Stimulated activated CD4-positive, alpha-beta T cell treated with anti-CD3 and anti-CD28 coated beads, Interleukin-12 subunit alpha, Interleukin-12 subunit beta, amount 100 ng/mL, for 24 hours (primary cell): ENCODE measurements around the gene NREP.
"Not testable (repeated sequence)": the region's sequence is repeated elsewhere in the genome, so short reads cannot be mapped to it uniquely, and the experiment has no call there.

Experiments
- DNase-seq, 2 experiments: peaks; one replicate each; pipeline ENCODE4 v3.0.0-alpha.2; 2020; ENCODE audit warnings: low read depth in 2 of 2

Gene NREP

DNA sequence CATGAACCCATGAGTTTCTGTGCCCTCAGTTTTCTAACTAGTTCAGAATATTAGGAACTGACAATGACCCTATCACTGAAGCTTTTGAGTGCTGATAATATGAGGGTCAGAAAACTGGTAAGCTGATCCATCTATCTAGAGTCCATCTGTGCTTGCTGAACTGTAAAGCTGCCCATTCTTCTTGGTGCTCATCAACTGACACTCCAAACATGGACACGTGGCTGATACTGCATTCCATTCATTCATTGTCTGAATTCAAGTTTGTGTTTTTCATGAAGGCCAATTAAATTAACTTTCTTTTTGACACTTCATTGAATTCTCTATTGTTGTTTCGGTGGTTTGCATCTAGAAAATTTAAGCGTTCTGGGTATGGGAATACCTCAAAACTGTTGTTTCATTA is 17.6 kb downstream of the NREP start:
- DNase-seq = no peak

- no peak for DNase-seq
These were observed 18.9 kb downstream of the NREP start for GRCh38 chr5:111738118-111738517.

DNA sequence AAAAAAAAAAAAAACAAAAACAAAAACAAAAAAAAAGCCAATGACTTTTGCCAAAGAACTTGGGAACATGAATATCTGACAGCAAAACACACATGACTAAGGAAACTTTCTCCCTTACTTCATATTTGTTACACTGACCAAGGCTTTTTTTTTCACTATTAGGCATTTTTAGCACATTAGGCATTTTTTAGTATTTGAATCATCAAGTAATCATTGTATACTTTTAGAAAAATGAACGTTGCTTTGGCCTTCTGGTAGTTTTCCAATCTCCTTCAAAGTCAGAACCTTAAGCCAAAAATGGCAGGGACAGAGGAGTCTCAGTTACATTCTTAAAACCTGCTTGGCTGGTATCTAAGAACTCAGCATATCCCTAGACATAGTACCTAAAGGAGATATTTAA is 19.3 kb downstream of the NREP start:
- no peak for DNase-seq

- DNase-seq = peak in 1 of 2 experiments; percentile 17
These were observed 21.3 kb downstream of the NREP start for GRCh38 chr5:111735583-111736270.

GRCh38 chr5:111734597-111734996 is 22.4 kb downstream of the NREP start:
- no peak for DNase-seq

DNA sequence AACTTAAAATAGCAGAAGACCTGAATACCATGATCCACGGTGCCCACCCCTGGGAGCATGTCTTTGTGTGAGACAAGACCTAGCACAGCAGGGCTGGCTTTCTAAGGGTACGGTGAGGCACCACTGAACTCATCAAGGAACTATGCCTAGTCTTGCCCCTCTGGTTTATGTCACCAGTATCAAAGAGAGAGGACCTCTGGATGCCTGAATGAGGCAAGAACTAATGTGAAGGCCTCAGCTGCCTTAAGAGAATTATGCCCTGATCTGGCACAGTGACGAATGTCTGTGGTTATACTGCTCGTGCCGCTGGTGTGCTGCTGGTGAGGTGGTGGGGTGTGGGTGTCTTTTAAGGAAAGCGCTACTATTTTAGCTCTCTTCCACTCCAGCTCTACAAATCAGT is 23.0 kb downstream of the NREP start:
- DNase-seq = no peak

GRCh38 chr5:111733571-111733970 is 23.4 kb downstream of the NREP start:
- no peak for DNase-seq

- no peak for DNase-seq
These were observed 25.4 kb downstream of the NREP start for GRCh38 chr5:111731638-111732037.

DNA sequence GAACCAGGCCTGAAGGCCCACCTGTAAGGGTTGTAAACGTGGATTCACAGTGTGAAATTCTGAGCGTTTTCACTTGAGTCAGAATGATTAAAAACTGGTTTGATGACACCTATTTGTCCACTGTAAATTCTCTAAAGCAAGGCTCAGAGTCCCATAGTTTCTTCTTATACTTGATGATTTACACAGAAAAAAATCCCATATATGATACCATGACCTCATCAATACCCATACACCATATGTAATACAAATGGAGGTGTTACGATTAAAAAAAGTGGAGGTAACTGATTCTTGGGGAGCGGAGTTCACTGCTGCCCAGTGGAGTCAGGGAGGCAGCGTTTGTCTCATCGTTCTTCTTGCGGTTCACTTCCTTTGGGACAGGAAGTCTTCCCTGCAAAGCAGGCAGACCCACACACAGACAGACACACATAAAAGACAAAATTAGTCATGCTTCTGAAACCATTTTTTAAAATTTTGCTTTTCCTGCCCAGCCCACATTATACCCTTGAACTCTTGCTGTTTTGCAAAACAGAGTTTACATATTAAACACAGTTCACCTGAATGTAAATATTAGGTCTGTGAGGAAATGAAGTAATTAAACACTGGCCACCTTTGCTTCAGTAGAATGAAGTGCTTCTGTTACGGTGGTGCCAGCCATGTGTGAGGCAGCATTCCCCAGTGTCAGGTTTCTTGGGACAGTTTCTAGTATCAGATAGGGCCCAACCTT is 26.2 kb downstream of the NREP start:
- DNase-seq = no peak

DNA sequence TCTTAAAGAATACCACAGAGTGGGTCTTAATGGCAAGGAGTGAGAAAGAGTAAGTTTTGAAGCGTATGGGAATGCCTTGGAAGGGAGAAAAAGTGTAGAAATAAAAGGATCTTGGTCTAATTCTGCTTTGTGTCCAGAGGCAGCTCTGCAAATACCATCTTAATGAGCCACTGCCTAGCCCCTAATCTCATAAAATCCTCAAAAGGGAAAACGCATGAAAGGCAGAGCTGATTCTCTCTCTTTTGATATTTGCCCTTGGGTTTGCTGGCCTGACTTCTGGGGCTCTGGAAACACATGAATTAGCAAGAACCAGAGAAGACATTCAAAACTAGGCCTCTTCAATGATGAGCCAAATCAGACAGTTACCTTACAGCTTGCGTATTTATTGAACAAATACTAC is 28.1 kb downstream of the NREP start:
- no peak for DNase-seq

DNA sequence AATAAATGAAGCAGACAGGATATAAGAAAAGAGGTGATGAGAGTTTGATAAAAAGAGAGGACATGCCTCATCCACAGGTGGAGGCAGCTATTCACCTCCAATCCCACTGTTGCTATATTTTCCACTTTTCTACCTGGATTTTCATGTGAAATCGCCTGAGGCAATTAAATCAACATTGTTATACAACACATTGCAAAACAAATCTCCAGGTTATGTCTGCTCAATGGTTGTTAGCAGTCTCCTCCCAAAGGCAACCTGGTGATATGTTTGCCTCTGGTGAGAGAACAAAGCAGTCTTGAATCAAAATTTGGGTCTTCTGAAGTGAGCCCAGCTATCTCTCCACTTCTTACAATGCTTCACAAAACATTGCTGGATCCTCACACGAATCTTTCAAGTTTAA is 30.0 kb downstream of the NREP start:
- no peak for DNase-seq

GRCh38 chr5:111722140-111722539 is 34.9 kb downstream of the NREP start:
- no peak for DNase-seq

DNA sequence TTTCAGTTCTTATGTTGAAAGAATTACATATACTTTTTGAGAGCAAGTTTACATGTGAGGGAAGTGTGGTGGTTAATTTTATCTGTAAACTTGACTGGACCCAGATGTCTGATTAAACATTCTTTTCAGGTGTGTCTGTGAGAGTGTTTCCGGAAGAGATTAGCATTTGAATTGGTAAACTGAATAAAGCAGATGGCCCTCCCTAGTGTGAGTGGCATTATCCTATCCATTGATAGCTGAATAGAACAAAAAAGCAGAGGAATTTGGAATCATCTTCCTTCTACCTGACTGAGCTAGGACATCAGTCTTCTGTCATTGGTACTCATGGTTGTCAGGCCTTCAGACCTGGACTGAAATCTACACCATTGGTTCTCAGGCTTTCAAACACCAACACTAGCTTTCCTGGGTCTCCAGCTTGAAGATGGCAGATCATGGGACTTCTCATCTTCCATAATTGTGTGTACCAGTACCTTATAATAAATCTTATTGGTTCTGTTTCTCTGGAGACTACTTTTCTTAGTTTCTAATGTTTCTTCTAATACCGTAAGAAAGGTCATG is 36.6 kb downstream of the NREP start:
- DNase-seq = no peak

- DNase-seq = no peak
These were observed 37.2 kb downstream of the NREP start for GRCh38 chr5:111719773-111720172.

DNA sequence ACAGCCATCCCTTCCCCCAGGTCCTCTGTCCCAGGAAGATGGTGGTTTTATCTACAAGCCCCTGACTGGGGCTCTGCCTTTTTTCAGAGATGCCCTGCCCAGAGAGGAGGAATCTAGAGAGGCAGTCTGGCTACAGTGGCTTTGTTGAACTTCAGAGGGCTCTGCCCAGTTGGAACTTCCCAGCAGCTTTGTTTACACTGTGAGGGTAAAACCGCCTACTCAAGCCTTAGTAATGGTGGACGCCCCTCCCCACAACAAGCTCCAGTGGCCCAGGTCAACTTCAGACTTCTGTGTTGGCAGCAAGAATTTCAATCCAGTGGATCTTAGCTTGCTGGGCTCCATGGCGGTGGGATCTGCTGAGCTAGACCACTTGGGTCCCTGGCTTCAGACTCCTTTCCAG is 40.2 kb downstream of the NREP start:
- not testable (repeated sequence) for DNase-seq

DNA sequence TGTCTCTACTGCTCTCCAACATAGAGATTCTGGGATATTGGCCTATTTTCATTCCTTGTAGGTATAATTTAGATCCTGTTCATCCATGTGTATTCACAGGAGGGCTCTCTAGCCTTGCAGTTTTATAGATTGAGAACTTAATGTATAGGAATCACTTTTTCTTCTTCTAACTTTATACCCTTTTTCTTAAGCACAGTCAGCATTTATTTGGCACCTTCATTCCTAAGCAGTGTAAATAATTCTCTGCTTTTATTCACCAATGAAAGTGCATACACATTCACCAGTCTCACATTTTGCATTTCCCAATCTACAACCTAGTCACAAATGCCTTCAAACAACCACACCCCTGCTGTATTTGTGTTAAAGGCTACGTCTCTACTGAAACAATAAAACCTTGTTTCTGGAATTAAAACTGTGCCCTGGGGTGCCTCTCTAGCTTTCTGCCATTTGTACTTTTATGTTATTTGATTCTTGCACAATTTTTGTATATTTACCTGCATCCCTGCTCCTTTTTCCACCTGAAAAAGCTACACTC is 49.3 kb downstream of the NREP start:
- no peak for DNase-seq

GRCh38 chr5:111706345-111706744 is 50.6 kb downstream of the NREP start:
- no peak for DNase-seq

DNA sequence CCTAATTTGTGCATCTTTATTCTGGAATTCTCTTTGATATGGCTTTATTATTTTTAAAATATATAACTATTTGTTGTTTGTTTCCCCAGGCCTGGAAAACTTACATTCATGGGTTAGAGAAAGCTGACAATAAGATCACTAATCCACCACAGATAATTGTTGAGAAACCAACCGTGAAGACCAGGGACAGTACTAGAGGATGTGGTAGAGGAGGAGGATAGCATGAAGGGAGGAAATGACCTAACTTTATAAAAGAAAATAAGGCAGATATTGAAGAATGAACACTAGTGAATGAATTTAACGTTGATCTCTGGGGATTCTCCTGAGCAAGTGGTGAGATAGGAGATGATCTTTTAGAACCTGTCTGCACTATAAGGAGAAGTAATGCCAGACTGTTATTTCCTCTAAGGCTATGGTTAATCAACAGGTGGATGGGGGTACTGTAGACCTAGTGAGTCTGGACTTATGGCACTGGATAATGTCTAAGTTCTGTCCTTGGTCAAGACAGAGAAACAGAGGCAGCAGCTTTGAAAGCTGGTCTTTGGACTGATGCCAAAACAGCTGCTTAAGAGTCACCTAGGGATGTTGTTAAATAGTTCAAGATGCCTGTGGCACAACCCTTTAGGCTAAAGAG is 52.4 kb downstream of the NREP start:
- DNase-seq = no peak

- DNase-seq = no peak
These were observed 53.3 kb downstream of the NREP start for GRCh38 chr5:111703662-111704061.

- DNase-seq = no peak
These were observed 57.0 kb downstream of the NREP start for GRCh38 chr5:111699976-111700375.

DNA sequence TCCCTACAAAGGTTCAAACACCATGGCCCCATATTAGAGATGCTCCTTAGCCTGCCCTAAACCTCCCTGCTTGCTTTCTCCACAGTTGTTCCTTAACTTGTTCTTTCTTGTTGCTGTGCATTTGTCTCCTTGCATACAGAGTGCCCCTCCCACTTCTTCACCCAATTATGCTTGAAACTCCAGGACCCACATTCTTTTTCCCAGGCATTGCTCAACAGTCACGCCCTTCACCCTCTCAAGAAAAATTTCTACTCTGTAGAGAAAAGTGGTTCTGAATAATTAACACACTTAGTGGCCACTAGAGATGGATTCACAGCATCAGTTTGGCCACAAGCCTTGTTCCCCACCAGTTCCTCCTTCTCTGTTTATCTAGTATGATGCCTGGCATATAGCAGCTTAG is 57.7 kb downstream of the NREP start:
- DNase-seq = no peak
